Measurements from ENCODE around the gene CYTH4.

The CYTH4 gene

GRCh38 chr22:37258005-37258752 lies 24.1 kb upstream of the CYTH4 start:
- no peak for DNase-seq (ENCODE audit: low spot score)
- no peak overlapping the region for H3K4me3 ChIP-seq (ENCODE audit: severe bottlenecking)
- no peak for ATAC-seq (ENCODE audit: low read depth)
- peaks cover 22% of the 10 kb centered on the region for H3K4me1 ChIP-seq (ENCODE audit: insufficient read depth, poor library complexity, severe bottlenecking)
- no peak for TF ChIP-seq CTCF (IDR thresholded peaks at IDR 0.05; ENCODE audit: poor library complexity, severe bottlenecking)
- H3K27me3 ChIP-seq (ENCODE audit: insufficient read depth, poor library complexity, severe bottlenecking) = no peaks in the 10 kb centered on the region
- no peak overlapping the region for H3K27ac ChIP-seq (ENCODE audit: poor library complexity, severe bottlenecking)
- no peaks in the 10 kb centered on the region for H3K9me3 ChIP-seq (ENCODE audit: severe bottlenecking)
- no peaks in the 10 kb centered on the region for H3K36me3 ChIP-seq (ENCODE audit: low read depth)

GRCh38 chr22:37258753-37259401 lies 23.4 kb upstream of the CYTH4 start:
- TF ChIP-seq CTCF (IDR thresholded peaks at IDR 0.05; ENCODE audit: poor library complexity, severe bottlenecking) = no peak
- Histone ChIP-seq H3K27me3 (ENCODE audit: insufficient read depth, poor library complexity, severe bottlenecking) (no peaks in the 10 kb centered on the region), H3K27ac (ENCODE audit: poor library complexity, severe bottlenecking) (no peak overlapping the region), H3K4me1 (ENCODE audit: insufficient read depth, poor library complexity, severe bottlenecking) (peaks cover 18% of the 10 kb centered on the region), H3K9me3 (ENCODE audit: severe bottlenecking) (no peaks in the 10 kb centered on the region), H3K36me3 (ENCODE audit: low read depth) (no peaks in the 10 kb centered on the region), H3K4me3 (ENCODE audit: severe bottlenecking) (no peak overlapping the region)
- ATAC-seq (ENCODE audit: low read depth) (no peak), DNase-seq (ENCODE audit: low spot score) (peak; percentile 23)

- TF ChIP-seq CTCF (IDR thresholded peaks at IDR 0.05; ENCODE audit: poor library complexity, severe bottlenecking) = peak; percentile 25
- Histone ChIP-seq H3K9me3 (ENCODE audit: severe bottlenecking) (peaks cover 6% of the 10 kb centered on the region), H3K4me1 (ENCODE audit: insufficient read depth, poor library complexity, severe bottlenecking) (peaks cover 11% of the 10 kb centered on the region), H3K27me3 (ENCODE audit: insufficient read depth, poor library complexity, severe bottlenecking) (no peaks in the 10 kb centered on the region), H3K36me3 (ENCODE audit: low read depth) (no peaks in the 10 kb centered on the region), H3K27ac (ENCODE audit: poor library complexity, severe bottlenecking) (no peak overlapping the region), H3K4me3 (ENCODE audit: severe bottlenecking) (no peak overlapping the region)
- DNase-seq (ENCODE audit: low spot score) (peak; percentile 28), ATAC-seq (ENCODE audit: low read depth) (no peak)
These were observed 22.7 kb upstream of the CYTH4 start for GRCh38 chr22:37259540-37260029.

GRCh38 chr22:37260155-37260795 lies 22.0 kb upstream of the CYTH4 start:
- H3K27me3 ChIP-seq (ENCODE audit: insufficient read depth, poor library complexity, severe bottlenecking) = no peaks in the 10 kb centered on the region
- no peak overlapping the region for H3K4me3 ChIP-seq (ENCODE audit: severe bottlenecking)
- H3K4me1 ChIP-seq (ENCODE audit: insufficient read depth, poor library complexity, severe bottlenecking) = peaks cover 4% of the 10 kb centered on the region
- no peak for TF ChIP-seq CTCF (IDR thresholded peaks at IDR 0.05; ENCODE audit: poor library complexity, severe bottlenecking)
- no peaks in the 10 kb centered on the region for H3K36me3 ChIP-seq (ENCODE audit: low read depth)
- H3K27ac ChIP-seq (ENCODE audit: poor library complexity, severe bottlenecking) = no peak overlapping the region
- H3K9me3 ChIP-seq (ENCODE audit: severe bottlenecking) = peaks cover 6% of the 10 kb centered on the region
- no peak for ATAC-seq (ENCODE audit: low read depth)
- no peak for DNase-seq (ENCODE audit: low spot score)

Data from RWPE2 (cell line).